GM23338 (cell line): ENCODE data around the gene TVP23A. TPM values are rescaled to one million over a fixed set of nuclear protein-coding genes. Genes with fewer than 3 reads are reported as not detected.

Experiments used
- ATAC-seq: fragments of 200-7000 bp; cut with Tn5 transposase; 3 replicates; pipeline ENCODE4 v1.9.1; 2020
- DNase-seq: peaks from one replicate; pipeline ENCODE4 v3.0.0-alpha.2; 2015; ENCODE audit warnings: low spot score
- H2AFZ ChIP-seq: fragments of 200-600 bp; sonication (generic); 2 replicates; pipeline ENCODE4 v1.8.0; 2016; ENCODE audit warnings: antibody characterized with exemption, mild to moderate bottlenecking, moderate library complexity
- H3F3A ChIP-seq: fragments of 200-600 bp; sonication (generic); replicated peaks from 2 replicates; pipeline ENCODE4 v1.8.0; 2017; ENCODE audit warnings: antibody characterized with exemption, mixed run types, low read depth
- H3K27ac ChIP-seq: fragments of 200-600 bp; sonication (generic); 2 replicates; pipeline ENCODE4 v1.6.1; 2016; ENCODE audit warnings: low read depth
- H3K27me3 ChIP-seq: fragments of 200-600 bp; sonication (generic); 2 replicates; pipeline ENCODE4 v1.8.0; 2016; ENCODE audit warnings: mild to moderate bottlenecking, mixed run types, moderate library complexity; ENCODE audit not compliant: insufficient read depth
- H3K36me3 ChIP-seq: fragments of 200-600 bp; sonication (generic); 2 replicates; pipeline ENCODE4 v1.8.0; 2016; ENCODE audit warnings: mild to moderate bottlenecking; ENCODE audit not compliant: insufficient read depth
- H3K4me1 ChIP-seq: fragments of 200-600 bp; sonication (generic); 2 replicates; pipeline ENCODE4 v1.8.0; 2016; ENCODE audit warnings: mild to moderate bottlenecking, moderate library complexity; ENCODE audit not compliant: insufficient read depth
- H3K4me2 ChIP-seq: fragments of 200-600 bp; sonication (generic); 2 replicates; pipeline ENCODE4 v1.7.1; 2017; ENCODE audit warnings: mixed run types
- H3K4me3 ChIP-seq: fragments of 200-600 bp; sonication (generic); 2 replicates; pipeline ENCODE4 v1.6.1; 2016; ENCODE audit warnings: mixed run types
- H3K79me2 ChIP-seq: fragments of 200-600 bp; sonication (generic); replicated peaks from 2 replicates; pipeline ENCODE4 v1.8.0; 2017; ENCODE audit warnings: mild to moderate bottlenecking; ENCODE audit not compliant: insufficient read depth
- H3K9me2 ChIP-seq: fragments of 200-600 bp; sonication (generic); 2 replicates; pipeline ENCODE4 v1.8.0; 2017; ENCODE audit not compliant: insufficient read depth
- H4K20me1 ChIP-seq: fragments of 200-600 bp; sonication (generic); replicated peaks from 2 replicates; pipeline ENCODE4 v1.8.0; 2017; ENCODE audit warnings: mild to moderate bottlenecking; ENCODE audit not compliant: insufficient read depth
- H3K27ac Mint-ChIP-seq: 2 replicates; pipeline ENCODE4 v1.8.0; 2020; ENCODE audit warnings: inconsistent platforms, mild to moderate bottlenecking, moderate library complexity, mixed read lengths
- H3K27me3 Mint-ChIP-seq: 3 replicates; pipeline ENCODE4 v1.8.0; 2022; ENCODE audit warnings: low read depth, mild to moderate bottlenecking, moderate library complexity, mixed read lengths, inconsistent platforms; ENCODE audit not compliant: insufficient read depth, poor library complexity
- H3K36me3 Mint-ChIP-seq: 3 replicates; pipeline ENCODE4 v1.8.0; 2021; ENCODE audit warnings: low read depth, mild to moderate bottlenecking, inconsistent platforms, moderate library complexity, mixed read lengths
- H3K4me1 Mint-ChIP-seq: 3 replicates; pipeline ENCODE4 v1.8.0; 2020; ENCODE audit warnings: mild to moderate bottlenecking, inconsistent platforms, mixed read lengths
- H3K4me3 Mint-ChIP-seq: 3 replicates; pipeline ENCODE4 v1.8.0; 2021; ENCODE audit warnings: moderate library complexity, mild to moderate bottlenecking, inconsistent platforms, mixed read lengths
- H3K9me3 Mint-ChIP-seq: 3 replicates; pipeline ENCODE4 v1.8.0; 2020; ENCODE audit warnings: moderate library complexity, mild to moderate bottlenecking, inconsistent platforms, mixed read lengths
- CREB1 ChIP-seq: fragments of 250-450 bp; sonication (Bioruptor Pico); IDR thresholded peaks from 2 replicates; pipeline ENCODE4 v1.5.0; 2020; ENCODE audit warnings: low read depth, mild to moderate bottlenecking, moderate library complexity
- EZH2phosphoT487 ChIP-seq: fragments of 200-600 bp; sonication (generic); IDR thresholded peaks from one replicate; pipeline ENCODE4 v1.8.1; 2018; ENCODE audit warnings: antibody characterized with exemption; ENCODE audit not compliant: unreplicated experiment
- JUNB ChIP-seq: IDR thresholded peaks from one replicate; pipeline ENCODE4 v1.6.1; 2016; ENCODE audit warnings: antibody characterized with exemption; ENCODE audit not compliant: unreplicated experiment
- NANOG ChIP-seq: IDR thresholded peaks from 2 replicates; pipeline ENCODE4 v1.6.1; 2016; ENCODE audit warnings: antibody characterized with exemption, borderline replicate concordance
- POLR2AphosphoS5 ChIP-seq: IDR thresholded peaks from 2 replicates; pipeline ENCODE4 v1.6.1; 2016; ENCODE audit warnings: antibody characterized with exemption, low read depth
- STAT1 ChIP-seq: IDR thresholded peaks from one replicate; pipeline ENCODE4 v1.6.1; 2016; ENCODE audit warnings: antibody characterized with exemption; ENCODE audit not compliant: unreplicated experiment
- ZNF114 ChIP-seq: fragments of 250-450 bp; sonication (Bioruptor Pico); IDR thresholded peaks from 2 replicates; pipeline ENCODE4 v1.5.0; 2020; ENCODE audit warnings: mild to moderate bottlenecking, moderate library complexity
- ZNF462 ChIP-seq: fragments of 250-450 bp; sonication (Bioruptor Pico); IDR thresholded peaks from 2 replicates; pipeline ENCODE4 v1.5.0; 2020; ENCODE audit warnings: mild to moderate bottlenecking, moderate library complexity
- polyA plus RNA-seq: library from polyadenylated mRNA; unstranded; fragments of >200 nt; fragmentation: Nextera tagmentation; extraction: Ambion mirVana; gene quantifications from 2 replicates; pipeline ENCODE4 v1.2.1, GENCODE V29; 2016
- total RNA-seq: library from RNA; depleted of rRNA; stranded (reverse); fragments of >200 nt; shearing (Covaris generic); gene quantifications from 2 replicates; pipeline ENCODE4 v1.2.3, GENCODE V29; 2014
- TF ChIP-seq, protein P1 (sequence below): IDR thresholded peaks from 2 replicates; pipeline ENCODE4 v1.6.1; 2016; ENCODE audit warnings: antibody characterized with exemption
- TF ChIP-seq, protein P2 (sequence below): IDR thresholded peaks from one replicate; pipeline ENCODE4 v1.6.1; 2018; ENCODE audit warnings: antibody characterized with exemption; ENCODE audit not compliant: unreplicated experiment

TVP23A gene
- total and polyA plus RNA-seq, 2 experiments from 2014 or later = 2.8 to 4.5 TPM

DNA sequence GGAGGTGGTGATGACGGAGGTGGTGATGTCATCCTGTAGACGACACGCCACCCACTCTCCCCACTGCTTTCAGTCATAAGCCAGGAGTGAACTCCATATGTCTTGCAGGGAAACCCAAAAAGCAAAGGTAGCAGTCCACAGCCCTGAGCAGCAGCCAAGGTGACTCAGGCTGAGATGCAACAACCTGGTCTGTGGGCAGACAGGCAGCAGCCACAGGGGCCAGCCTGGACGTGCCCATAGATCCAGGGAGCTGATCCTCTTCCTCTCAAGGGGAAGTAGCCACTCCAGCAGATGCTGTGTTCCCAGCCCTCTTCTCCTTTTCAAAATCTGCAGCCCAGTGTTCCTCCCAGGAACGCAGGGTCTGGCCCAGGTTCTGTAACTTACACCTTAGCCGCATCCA, 41.1 kb upstream of the TVP23A start:
- no peaks in the 10 kb centered on the region for H3K36me3 Mint-ChIP-seq

GRCh38 chr16:10859020-10859419, 40.4 kb upstream of the TVP23A start:
- H3K27ac ChIP-seq = no peak overlapping the region
- H3K4me3 Mint-ChIP-seq = no peak overlapping the region
- H3K9me2 ChIP-seq = no peaks in the 10 kb centered on the region
- no peaks in the 10 kb centered on the region for H3K27me3 ChIP-seq
- H3K36me3 Mint-ChIP-seq = no peaks in the 10 kb centered on the region
- no peak for ATAC-seq
- no peaks in the 10 kb centered on the region for H3K79me2 ChIP-seq
- no peaks in the 10 kb centered on the region for H3K36me3 ChIP-seq
- H2AFZ ChIP-seq = no peak overlapping the region
- H4K20me1 ChIP-seq = no peaks in the 10 kb centered on the region
- DNase-seq = no peak
- H3F3A ChIP-seq = no peaks in the 10 kb centered on the region
- peaks cover 6% of the 10 kb centered on the region; the same call in 2 of the 3 replicates for H3K9me3 Mint-ChIP-seq
- peaks cover 6% of the 10 kb centered on the region for H3K27me3 Mint-ChIP-seq
- H3K4me1 ChIP-seq = no peaks in the 10 kb centered on the region
- H3K4me1 Mint-ChIP-seq = no peaks in the 10 kb centered on the region
- no peak overlapping the region for H3K4me2 ChIP-seq
- H3K4me3 ChIP-seq = no peak overlapping the region
- no peak overlapping the region for H3K27ac Mint-ChIP-seq
- no peak for TF ChIP-seq STAT1
- TF ChIP-seq CREB1 (CRISPR knock-in tag) = no peak
- TF ChIP-seq POLR2AphosphoS5 = no peak
- TF ChIP-seq ZNF462 = no peak
- TF ChIP-seq EZH2phosphoT487 = no peak
- no peak for TF ChIP-seq NANOG
- no peak for TF ChIP-seq JUNB

More for the DNA sequence above, 41.1 kb upstream of the TVP23A start:
- Histone ChIP-seq H3K27me3 (no peaks in the 10 kb centered on the region), H3K4me2 (no peak overlapping the region), H3K4me3 (no peak overlapping the region), H4K20me1 (no peaks in the 10 kb centered on the region), H3K27ac (no peak overlapping the region), H2AFZ (no peak overlapping the region), H3F3A (no peaks in the 10 kb centered on the region), H3K36me3 (no peaks in the 10 kb centered on the region), H3K9me2 (no peaks in the 10 kb centered on the region), H3K79me2 (no peaks in the 10 kb centered on the region), H3K4me1 (peaks cover under 1% of the 10 kb centered on the region; the same call in 1 of the 2 replicates)
- ATAC-seq (no peak), DNase-seq (no peak)
- peaks cover 4% of the 10 kb centered on the region for H3K27me3 Mint-ChIP-seq
- H3K4me1 Mint-ChIP-seq = peaks cover under 1% of the 10 kb centered on the region; the same call in 1 of the 3 replicates
- peaks cover 6% of the 10 kb centered on the region; the same call in 2 of the 3 replicates for H3K9me3 Mint-ChIP-seq
- H3K4me3 Mint-ChIP-seq = no peak overlapping the region
- no peak overlapping the region for H3K27ac Mint-ChIP-seq
- TF ChIP-seq STAT1 (no peak), EZH2phosphoT487 (no peak), ZNF114 (CRISPR knock-in tag) (no peak)
- TF ChIP-seq, protein P1, sequence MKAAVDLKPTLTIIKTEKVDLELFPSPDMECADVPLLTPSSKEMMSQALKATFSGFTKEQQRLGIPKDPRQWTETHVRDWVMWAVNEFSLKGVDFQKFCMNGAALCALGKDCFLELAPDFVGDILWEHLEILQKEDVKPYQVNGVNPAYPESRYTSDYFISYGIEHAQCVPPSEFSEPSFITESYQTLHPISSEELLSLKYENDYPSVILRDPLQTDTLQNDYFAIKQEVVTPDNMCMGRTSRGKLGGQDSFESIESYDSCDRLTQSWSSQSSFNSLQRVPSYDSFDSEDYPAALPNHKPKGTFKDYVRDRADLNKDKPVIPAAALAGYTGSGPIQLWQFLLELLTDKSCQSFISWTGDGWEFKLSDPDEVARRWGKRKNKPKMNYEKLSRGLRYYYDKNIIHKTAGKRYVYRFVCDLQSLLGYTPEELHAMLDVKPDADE = no peak
- TF ChIP-seq, protein P2, sequence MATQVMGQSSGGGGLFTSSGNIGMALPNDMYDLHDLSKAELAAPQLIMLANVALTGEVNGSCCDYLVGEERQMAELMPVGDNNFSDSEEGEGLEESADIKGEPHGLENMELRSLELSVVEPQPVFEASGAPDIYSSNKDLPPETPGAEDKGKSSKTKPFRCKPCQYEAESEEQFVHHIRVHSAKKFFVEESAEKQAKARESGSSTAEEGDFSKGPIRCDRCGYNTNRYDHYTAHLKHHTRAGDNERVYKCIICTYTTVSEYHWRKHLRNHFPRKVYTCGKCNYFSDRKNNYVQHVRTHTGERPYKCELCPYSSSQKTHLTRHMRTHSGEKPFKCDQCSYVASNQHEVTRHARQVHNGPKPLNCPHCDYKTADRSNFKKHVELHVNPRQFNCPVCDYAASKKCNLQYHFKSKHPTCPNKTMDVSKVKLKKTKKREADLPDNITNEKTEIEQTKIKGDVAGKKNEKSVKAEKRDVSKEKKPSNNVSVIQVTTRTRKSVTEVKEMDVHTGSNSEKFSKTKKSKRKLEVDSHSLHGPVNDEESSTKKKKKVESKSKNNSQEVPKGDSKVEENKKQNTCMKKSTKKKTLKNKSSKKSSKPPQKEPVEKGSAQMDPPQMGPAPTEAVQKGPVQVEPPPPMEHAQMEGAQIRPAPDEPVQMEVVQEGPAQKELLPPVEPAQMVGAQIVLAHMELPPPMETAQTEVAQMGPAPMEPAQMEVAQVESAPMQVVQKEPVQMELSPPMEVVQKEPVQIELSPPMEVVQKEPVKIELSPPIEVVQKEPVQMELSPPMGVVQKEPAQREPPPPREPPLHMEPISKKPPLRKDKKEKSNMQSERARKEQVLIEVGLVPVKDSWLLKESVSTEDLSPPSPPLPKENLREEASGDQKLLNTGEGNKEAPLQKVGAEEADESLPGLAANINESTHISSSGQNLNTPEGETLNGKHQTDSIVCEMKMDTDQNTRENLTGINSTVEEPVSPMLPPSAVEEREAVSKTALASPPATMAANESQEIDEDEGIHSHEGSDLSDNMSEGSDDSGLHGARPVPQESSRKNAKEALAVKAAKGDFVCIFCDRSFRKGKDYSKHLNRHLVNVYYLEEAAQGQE = no peak
